Sigmoid colon (tissue), 7 donors: ENCODE measurements around the gene CD302. TPM values are rescaled to one million over a fixed set of nuclear protein-coding genes. Genes with fewer than 3 reads are reported as not detected.
"Not testable (repeated sequence)": the region's sequence is repeated elsewhere in the genome, so short reads cannot be mapped to it uniquely, and the experiment has no call there.

ENCODE experiments used
- DNase-seq: peaks from one replicate; pipeline ENCODE4 v3.0.0-alpha.2; 2019
- H3K27ac ChIP-seq, 4 donors: fragments of 200-600 bp; sonication (generic); one replicate each; pipeline ENCODE4 v1.5.1; 2016 to 2019; ENCODE audit warnings: mild to moderate bottlenecking in 1 of 4
- H3K27me3 ChIP-seq, 3 donors: fragments of 200-600 bp; sonication (generic); one replicate each; pipeline ENCODE4 v1.5.1; 2019; ENCODE audit warnings: mild to moderate bottlenecking in 1 of 3
- H3K36me3 ChIP-seq, 4 donors: fragments of 200-600 bp; sonication (generic); one replicate each; pipeline ENCODE4 v1.5.1; 2016 to 2019
- H3K4me1 ChIP-seq, 4 donors: fragments of 200-600 bp; sonication (generic); one replicate each; pipeline ENCODE4 v1.5.1; 2017 to 2019
- H3K4me3 ChIP-seq, 4 donors: fragments of 200-600 bp; sonication (generic); one replicate each; pipeline ENCODE4 v1.5.1; 2017 to 2019; ENCODE audit warnings: mild to moderate bottlenecking in 2 of 4, moderate library complexity in 1 of 4
- H3K9me3 ChIP-seq, 4 donors: fragments of 200-600 bp in 3 of 4; sonication (generic) in 3 of 4; one replicate each; pipeline versions ENCODE4 v1.5.1 to v1.6.1; 2013 to 2019
- CTCF ChIP-seq, 4 experiments: fragments of 450-650 bp in 3 of 4; fragments of 200-600 bp in 1 of 4; IDR thresholded peaks; one replicate each; pipeline ENCODE4 v1.5.1; 2016 to 2019; ENCODE audit warnings: antibody characterized with exemption in 4 of 4, mild to moderate bottlenecking in 3 of 4, moderate library complexity in 2 of 4
- EP300 ChIP-seq, 4 donors: sonication (generic); formaldehyde crosslinking; IDR thresholded peaks; one replicate each; pipeline ENCODE4 v1.6.1; 2017; ENCODE audit warnings: antibody characterized with exemption in 4 of 4
- POLR2A ChIP-seq, 2 donors: fragments of 450-650 bp; IDR thresholded peaks; one replicate each; pipeline ENCODE4 v1.6.1; 2016; ENCODE audit warnings: antibody characterized with exemption in 2 of 2, mild to moderate bottlenecking in 2 of 2, moderate library complexity in 2 of 2
- POLR2AphosphoS5 ChIP-seq, 4 donors: sonication (generic); formaldehyde crosslinking; IDR thresholded peaks; one replicate each; pipeline ENCODE4 v1.6.1; 2017; ENCODE audit warnings: antibody characterized with exemption in 4 of 4
- WGBS, 2 donors: extraction: QIAGEN DNeasy Blood & Tissue Kit; methylation state at CpG; one replicate each; pipeline ENCODE4 v1.1.7; 2013; 5-methylcytosine and 5-hydroxymethylcytosine counted together
- intact Hi-C: fragments of 100-400 bp; cut with DNase I; formaldehyde crosslinking; loops from one replicate; pipeline ENCODE4 v1.15.1; 2023
- polyA plus RNA-seq, 3 donors: library from polyadenylated mRNA; stranded (reverse); fragments of 200-250 nt; gene quantifications; one replicate each; pipeline ENCODE4 v1.2.3, GENCODE V29; 2013
- total RNA-seq, 4 donors: library from RNA; depleted of rRNA; stranded (reverse); fragments of >200 nt; gene quantifications; one replicate each; pipeline ENCODE4 v1.1.0, GENCODE V29; 2016
- donor health status: healthy with polysubstance abuse.
- donor health status: Bipolar disorder and iron deficiency.
- donor health status: healthy.

CD302 gene
- total and polyA plus RNA-seq, 7 donors, result 9.0 to 67.6 (median 42.4) TPM

GRCh38 chr2:159750873-159751272 lies 47.1 kb downstream of the CD302 start:
- no peak overlapping the region for H3K4me3 ChIP-seq
- H3K4me1 ChIP-seq, result peaks cover 0 to 17% (median 0%) of the 10 kb centered on the region in 4 donors
- intact Hi-C loops, result no loop called here
- TF ChIP-seq CTCF (IDR thresholded peaks at IDR 0.05) (no peak), POLR2A (IDR thresholded peaks at IDR 0.05) (no peak), POLR2AphosphoS5 (IDR thresholded peaks at IDR 0.05) (no peak), EP300 (IDR thresholded peaks at IDR 0.05) (no peak)
- no peaks in the 10 kb centered on the region for H3K27me3 ChIP-seq
- no peak for DNase-seq
- H3K9me3 ChIP-seq, result no peaks in the 10 kb centered on the region
- 93 to 97% methylated on average over 1 of the region's 1 CpG for WGBS, 2 donors
- peaks cover 7 to 78% (median 29%) of the 10 kb centered on the region in 4 donors for H3K36me3 ChIP-seq
- no peak overlapping the region for H3K27ac ChIP-seq

GRCh38 chr2:159748089-159748488 lies 49.9 kb downstream of the CD302 start:
- Histone ChIP-seq H3K27ac (no peak overlapping the region), H3K4me3 (no peak overlapping the region), H3K9me3 (no peaks in the 10 kb centered on the region), H3K36me3 (peaks cover 3 to 88% (median 28%) of the 10 kb centered on the region in 4 donors), H3K27me3 (no peaks in the 10 kb centered on the region), H3K4me1 (peaks cover 0 to 10% (median 0%) of the 10 kb centered on the region in 4 donors)
- intact Hi-C loops, result no loop called here
- TF ChIP-seq POLR2AphosphoS5 (IDR thresholded peaks at IDR 0.05), result no peak
- no peak for TF ChIP-seq CTCF (IDR thresholded peaks at IDR 0.05)
- TF ChIP-seq EP300 (IDR thresholded peaks at IDR 0.05), result no peak
- TF ChIP-seq POLR2A (IDR thresholded peaks at IDR 0.05), result no peak
- DNase-seq, result no peak
- WGBS, 2 donors, result 97 to 98% methylated on average over 9 of the region's 9 CpGs

- H3K27me3 ChIP-seq, DNase-seq, H3K4me1 ChIP-seq, H3K4me3 ChIP-seq, H3K27ac ChIP-seq, intact Hi-C loops, H3K9me3 ChIP-seq: not testable (repeated sequence)
- peaks cover 3 to 67% (median 20%) of the 10 kb centered on the region in 4 donors for H3K36me3 ChIP-seq
- WGBS, 2 donors, result 93 to 95% methylated on average over 11 of the region's 11 CpGs
Observed at GRCh38 chr2:159745237-159745636, 52.8 kb downstream of the CD302 start.

- Histone ChIP-seq H3K27me3 (no peaks in the 10 kb centered on the region), H3K27ac (no peak overlapping the region), H3K36me3 (peaks cover 3 to 58% (median 19%) of the 10 kb centered on the region in 4 donors), H3K9me3 (no peaks in the 10 kb centered on the region), H3K4me1 (no peaks in the 10 kb centered on the region), H3K4me3 (no peak overlapping the region)
- intact Hi-C loops, result no loop called here
- 84 to 90% methylated on average over 3 of the region's 3 CpGs for WGBS, 2 donors
- no peak for DNase-seq
- TF ChIP-seq POLR2AphosphoS5 (IDR thresholded peaks at IDR 0.05), result no peak
- no peak for TF ChIP-seq CTCF (IDR thresholded peaks at IDR 0.05)
- TF ChIP-seq EP300 (IDR thresholded peaks at IDR 0.05), result no peak
- no peak for TF ChIP-seq POLR2A (IDR thresholded peaks at IDR 0.05)
Observed at GRCh38 chr2:159744363-159744762, 53.6 kb downstream of the CD302 start.

GRCh38 chr2:159742846-159743245 lies 55.2 kb downstream of the CD302 start:
- Histone ChIP-seq H3K27ac (no peak overlapping the region), H3K4me1 (peaks cover 0 to 2% (median under 1%) of the 10 kb centered on the region in 4 donors), H3K27me3 (no peaks in the 10 kb centered on the region), H3K36me3 (peaks cover 4 to 55% (median 18%) of the 10 kb centered on the region in 4 donors), H3K9me3 (no peaks in the 10 kb centered on the region), H3K4me3 (no peak overlapping the region)
- no peak for TF ChIP-seq CTCF (IDR thresholded peaks at IDR 0.05)
- TF ChIP-seq EP300 (IDR thresholded peaks at IDR 0.05), result no peak
- no peak for TF ChIP-seq POLR2AphosphoS5 (IDR thresholded peaks at IDR 0.05)
- TF ChIP-seq POLR2A (IDR thresholded peaks at IDR 0.05), result no peak
- intact Hi-C loops, result no loop called here
- 91 to 94% methylated on average over 6 of the region's 6 CpGs for WGBS, 2 donors
- DNase-seq, result no peak
